GM19023 (cell line): Measurements from ENCODE around the gene CFAP161.

ENCODE experiments used
- ATAC-seq: cut with Tn5 transposase; IDR thresholded peaks from one replicate; pipeline ENCODE4 v1.9.1; 2021; ENCODE audit warnings: mild to moderate bottlenecking, moderate library complexity; ENCODE audit not compliant: unreplicated experiment

CFAP161 gene

GRCh38 chr15:81133782-81134461 lies at the start of gene CFAP161:
CFAP161 (plus strand) TSS chr15:81134270; CDS start chr15:81134330, 60 bp downstream.
- no peak for ATAC-seq

GRCh38 chr15:81084716-81085115 lies 49.4 kb upstream of the CFAP161 start:
- ATAC-seq: no peak

- no peak for ATAC-seq
Measured at GRCh38 chr15:81085213-81085612, 48.9 kb upstream of the CFAP161 start.

- ATAC-seq: no peak
Measured at GRCh38 chr15:81085898-81086297, 48.2 kb upstream of the CFAP161 start.

GRCh38 chr15:81087066-81087465 lies 47.0 kb upstream of the CFAP161 start:
- no peak for ATAC-seq

- ATAC-seq: no peak
Measured at GRCh38 chr15:81087694-81088093, 46.4 kb upstream of the CFAP161 start.

GRCh38 chr15:81088470-81089013 lies 45.5 kb upstream of the CFAP161 start:
- no peak for ATAC-seq

- no peak for ATAC-seq
Measured at GRCh38 chr15:81091889-81092558, 42.0 kb upstream of the CFAP161 start.

- ATAC-seq: no peak
Measured at GRCh38 chr15:81092559-81092902, 41.5 kb upstream of the CFAP161 start.

- no peak for ATAC-seq
Measured at GRCh38 chr15:81093961-81094360, 40.1 kb upstream of the CFAP161 start.

GRCh38 chr15:81095690-81096365 lies 38.2 kb upstream of the CFAP161 start:
- ATAC-seq: no peak

- no peak for ATAC-seq
Measured at GRCh38 chr15:81096398-81096797, 37.7 kb upstream of the CFAP161 start.

- ATAC-seq: no peak
Measured at GRCh38 chr15:81097116-81097889, 36.8 kb upstream of the CFAP161 start.

- ATAC-seq: no peak
Measured at GRCh38 chr15:81097890-81098280, 36.2 kb upstream of the CFAP161 start.

GRCh38 chr15:81098349-81098748 lies 35.7 kb upstream of the CFAP161 start:
- no peak for ATAC-seq

- no peak for ATAC-seq
Measured at GRCh38 chr15:81098861-81099651, 35.0 kb upstream of the CFAP161 start.

- no peak for ATAC-seq
Measured at GRCh38 chr15:81101894-81102815, 31.9 kb upstream of the CFAP161 start.

- ATAC-seq: no peak
Measured at GRCh38 chr15:81103857-81104256, 30.2 kb upstream of the CFAP161 start.

- no peak for ATAC-seq
Measured at GRCh38 chr15:81105545-81105944, 28.5 kb upstream of the CFAP161 start.
